Loucy (cell line): Measurements from ENCODE around the gene ARL8B.

Experiments used
- EZH2phosphoT487 ChIP-seq: fragments of 200-600 bp; IDR thresholded peaks from 2 replicates; pipeline ENCODE4 v1.6.1; 2018; ENCODE audit warnings: antibody characterized with exemption, mild to moderate bottlenecking, moderate library complexity, borderline replicate concordance
- TF ChIP-seq, protein P1 (sequence below): fragments of 200-600 bp; sonication (generic); conservative IDR thresholded peaks from 2 replicates; pipeline ENCODE4 v1.5.1; 2014; ENCODE audit warnings: mild to moderate bottlenecking, antibody characterized with exemption, low read length

DNA sequence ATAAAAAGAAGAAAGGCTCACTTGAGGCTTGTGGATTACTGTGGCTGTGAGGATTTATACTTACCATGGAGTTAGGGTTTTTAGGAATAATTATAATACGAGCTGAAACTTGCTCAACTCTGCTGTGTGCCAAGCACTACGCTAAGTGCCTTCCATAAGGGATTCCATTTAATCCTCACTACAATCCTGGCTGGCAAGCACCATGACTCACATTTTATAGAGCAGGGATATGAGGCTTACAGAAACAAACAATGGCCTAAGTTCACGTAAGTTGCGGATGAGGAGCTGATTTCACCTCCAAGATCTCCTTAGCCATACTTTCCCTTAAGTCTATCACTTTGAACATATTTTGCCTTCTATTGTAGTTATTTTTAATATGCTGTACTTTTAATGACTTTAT lies 43.9 kb upstream of the ARL8B start:
- TF ChIP-seq, protein P1, sequence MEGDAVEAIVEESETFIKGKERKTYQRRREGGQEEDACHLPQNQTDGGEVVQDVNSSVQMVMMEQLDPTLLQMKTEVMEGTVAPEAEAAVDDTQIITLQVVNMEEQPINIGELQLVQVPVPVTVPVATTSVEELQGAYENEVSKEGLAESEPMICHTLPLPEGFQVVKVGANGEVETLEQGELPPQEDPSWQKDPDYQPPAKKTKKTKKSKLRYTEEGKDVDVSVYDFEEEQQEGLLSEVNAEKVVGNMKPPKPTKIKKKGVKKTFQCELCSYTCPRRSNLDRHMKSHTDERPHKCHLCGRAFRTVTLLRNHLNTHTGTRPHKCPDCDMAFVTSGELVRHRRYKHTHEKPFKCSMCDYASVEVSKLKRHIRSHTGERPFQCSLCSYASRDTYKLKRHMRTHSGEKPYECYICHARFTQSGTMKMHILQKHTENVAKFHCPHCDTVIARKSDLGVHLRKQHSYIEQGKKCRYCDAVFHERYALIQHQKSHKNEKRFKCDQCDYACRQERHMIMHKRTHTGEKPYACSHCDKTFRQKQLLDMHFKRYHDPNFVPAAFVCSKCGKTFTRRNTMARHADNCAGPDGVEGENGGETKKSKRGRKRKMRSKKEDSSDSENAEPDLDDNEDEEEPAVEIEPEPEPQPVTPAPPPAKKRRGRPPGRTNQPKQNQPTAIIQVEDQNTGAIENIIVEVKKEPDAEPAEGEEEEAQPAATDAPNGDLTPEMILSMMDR = no peak
- TF ChIP-seq EZH2phosphoT487 = no peak
